GM23338 (cell line): Measurements from ENCODE around the gene HFE. TPM values are rescaled to one million over a fixed set of nuclear protein-coding genes. Genes with fewer than 3 reads are reported as not detected.

ENCODE experiments used
- ATAC-seq: fragments of 200-7000 bp; cut with Tn5 transposase; 3 replicates; pipeline ENCODE4 v1.9.1; 2020
- DNase-seq: peaks from one replicate; pipeline ENCODE4 v3.0.0-alpha.2; 2015; ENCODE audit warnings: low spot score
- H2AFZ ChIP-seq: fragments of 200-600 bp; sonication (generic); 2 replicates; pipeline ENCODE4 v1.8.0; 2016; ENCODE audit warnings: antibody characterized with exemption, mild to moderate bottlenecking, moderate library complexity
- H3F3A ChIP-seq: fragments of 200-600 bp; sonication (generic); replicated peaks from 2 replicates; pipeline ENCODE4 v1.8.0; 2017; ENCODE audit warnings: antibody characterized with exemption, mixed run types, low read depth
- H3K27ac ChIP-seq: fragments of 200-600 bp; sonication (generic); 2 replicates; pipeline ENCODE4 v1.6.1; 2016; ENCODE audit warnings: low read depth
- H3K27me3 ChIP-seq: fragments of 200-600 bp; sonication (generic); 2 replicates; pipeline ENCODE4 v1.8.0; 2016; ENCODE audit warnings: mild to moderate bottlenecking, mixed run types, moderate library complexity; ENCODE audit not compliant: insufficient read depth
- H3K36me3 ChIP-seq: fragments of 200-600 bp; sonication (generic); 2 replicates; pipeline ENCODE4 v1.8.0; 2016; ENCODE audit warnings: mild to moderate bottlenecking; ENCODE audit not compliant: insufficient read depth
- H3K4me1 ChIP-seq: fragments of 200-600 bp; sonication (generic); 2 replicates; pipeline ENCODE4 v1.8.0; 2016; ENCODE audit warnings: mild to moderate bottlenecking, moderate library complexity; ENCODE audit not compliant: insufficient read depth
- H3K4me2 ChIP-seq: fragments of 200-600 bp; sonication (generic); 2 replicates; pipeline ENCODE4 v1.7.1; 2017; ENCODE audit warnings: mixed run types
- H3K4me3 ChIP-seq: fragments of 200-600 bp; sonication (generic); 2 replicates; pipeline ENCODE4 v1.6.1; 2016; ENCODE audit warnings: mixed run types
- H3K79me2 ChIP-seq: fragments of 200-600 bp; sonication (generic); replicated peaks from 2 replicates; pipeline ENCODE4 v1.8.0; 2017; ENCODE audit warnings: mild to moderate bottlenecking; ENCODE audit not compliant: insufficient read depth
- H3K9me2 ChIP-seq: fragments of 200-600 bp; sonication (generic); 2 replicates; pipeline ENCODE4 v1.8.0; 2017; ENCODE audit not compliant: insufficient read depth
- H4K20me1 ChIP-seq: fragments of 200-600 bp; sonication (generic); replicated peaks from 2 replicates; pipeline ENCODE4 v1.8.0; 2017; ENCODE audit warnings: mild to moderate bottlenecking; ENCODE audit not compliant: insufficient read depth
- H3K27ac Mint-ChIP-seq: 2 replicates; pipeline ENCODE4 v1.8.0; 2020; ENCODE audit warnings: inconsistent platforms, mild to moderate bottlenecking, moderate library complexity, mixed read lengths
- H3K27me3 Mint-ChIP-seq: 3 replicates; pipeline ENCODE4 v1.8.0; 2022; ENCODE audit warnings: low read depth, mild to moderate bottlenecking, moderate library complexity, mixed read lengths, inconsistent platforms; ENCODE audit not compliant: insufficient read depth, poor library complexity
- H3K36me3 Mint-ChIP-seq: 3 replicates; pipeline ENCODE4 v1.8.0; 2021; ENCODE audit warnings: low read depth, mild to moderate bottlenecking, inconsistent platforms, moderate library complexity, mixed read lengths
- H3K4me1 Mint-ChIP-seq: 3 replicates; pipeline ENCODE4 v1.8.0; 2020; ENCODE audit warnings: mild to moderate bottlenecking, inconsistent platforms, mixed read lengths
- H3K4me3 Mint-ChIP-seq: 3 replicates; pipeline ENCODE4 v1.8.0; 2021; ENCODE audit warnings: moderate library complexity, mild to moderate bottlenecking, inconsistent platforms, mixed read lengths
- H3K9me3 Mint-ChIP-seq: 3 replicates; pipeline ENCODE4 v1.8.0; 2020; ENCODE audit warnings: moderate library complexity, mild to moderate bottlenecking, inconsistent platforms, mixed read lengths
- CREB1 ChIP-seq: fragments of 250-450 bp; sonication (Bioruptor Pico); IDR thresholded peaks from 2 replicates; pipeline ENCODE4 v1.5.0; 2020; ENCODE audit warnings: low read depth, mild to moderate bottlenecking, moderate library complexity
- EZH2 ChIP-seq: fragments of 200-600 bp; sonication (generic); IDR thresholded peaks from one replicate; pipeline ENCODE4 v1.8.0; 2017; ENCODE audit warnings: antibody characterized with exemption, mild to moderate bottlenecking, low read depth; ENCODE audit not compliant: unreplicated experiment
- JUNB ChIP-seq: IDR thresholded peaks from one replicate; pipeline ENCODE4 v1.6.1; 2016; ENCODE audit warnings: antibody characterized with exemption; ENCODE audit not compliant: unreplicated experiment
- POLR2AphosphoS5 ChIP-seq: IDR thresholded peaks from 2 replicates; pipeline ENCODE4 v1.6.1; 2016; ENCODE audit warnings: antibody characterized with exemption, low read depth
- ZNF114 ChIP-seq: fragments of 250-450 bp; sonication (Bioruptor Pico); IDR thresholded peaks from 2 replicates; pipeline ENCODE4 v1.5.0; 2020; ENCODE audit warnings: mild to moderate bottlenecking, moderate library complexity
- ZNF331 ChIP-seq: fragments of 250-450 bp; sonication (Bioruptor Pico); IDR thresholded peaks from 2 replicates; pipeline ENCODE4 v1.5.0; 2020; ENCODE audit warnings: low read depth, mild to moderate bottlenecking, moderate library complexity
- polyA plus RNA-seq: library from polyadenylated mRNA; unstranded; fragments of >200 nt; fragmentation: Nextera tagmentation; extraction: Ambion mirVana; gene quantifications from 2 replicates; pipeline ENCODE4 v1.2.1, GENCODE V29; 2016
- total RNA-seq: library from RNA; depleted of rRNA; stranded (reverse); fragments of >200 nt; shearing (Covaris generic); gene quantifications from 2 replicates; pipeline ENCODE4 v1.2.3, GENCODE V29; 2014
- TF ChIP-seq, protein P1 (sequence below): IDR thresholded peaks from 2 replicates; pipeline ENCODE4 v1.6.1; 2016; ENCODE audit warnings: antibody characterized with exemption
- TF ChIP-seq, protein P2 (sequence below): fragments of 250-450 bp; sonication (Bioruptor Pico); IDR thresholded peaks from 2 replicates; pipeline ENCODE4 v1.5.0; 2020; ENCODE audit warnings: mild to moderate bottlenecking, moderate library complexity
- TF ChIP-seq, protein P3 (sequence below), 2 experiments: fragments of 200-600 bp in 1 of 2; sonication (generic) in 1 of 2; conservative IDR thresholded peaks; 2 replicates each; pipeline versions ENCODE4 v1.5.1 to v1.6.1; 2016 to 2017; ENCODE audit warnings: antibody characterized with exemption in 2 of 2, low read depth in 2 of 2, mild to moderate bottlenecking in 2 of 2, moderate library complexity in 1 of 2

HFE gene
- total and polyA plus RNA-seq, 2 experiments from 2014 or later = 0.53 to 0.63 TPM

DNA sequence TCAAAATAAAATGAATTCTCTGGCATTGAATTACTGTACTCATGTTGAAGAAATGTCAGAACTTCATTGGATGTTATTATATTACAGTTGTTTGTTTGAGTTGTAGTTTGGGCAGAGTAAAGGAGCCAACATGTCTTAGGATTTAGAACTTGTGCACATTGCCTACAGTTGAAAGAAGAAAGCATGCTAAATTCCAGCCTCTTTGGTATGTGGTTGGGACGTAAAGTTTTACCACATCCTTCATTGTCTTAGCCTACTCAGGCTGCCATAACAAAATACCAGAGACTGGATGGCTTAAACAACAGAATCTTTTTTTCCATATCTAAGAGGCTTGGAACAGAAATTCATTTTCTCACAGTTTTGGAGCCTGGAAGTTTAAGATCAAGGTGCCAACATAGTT, 42.4 kb downstream of the HFE start:
- TF ChIP-seq, protein P1, sequence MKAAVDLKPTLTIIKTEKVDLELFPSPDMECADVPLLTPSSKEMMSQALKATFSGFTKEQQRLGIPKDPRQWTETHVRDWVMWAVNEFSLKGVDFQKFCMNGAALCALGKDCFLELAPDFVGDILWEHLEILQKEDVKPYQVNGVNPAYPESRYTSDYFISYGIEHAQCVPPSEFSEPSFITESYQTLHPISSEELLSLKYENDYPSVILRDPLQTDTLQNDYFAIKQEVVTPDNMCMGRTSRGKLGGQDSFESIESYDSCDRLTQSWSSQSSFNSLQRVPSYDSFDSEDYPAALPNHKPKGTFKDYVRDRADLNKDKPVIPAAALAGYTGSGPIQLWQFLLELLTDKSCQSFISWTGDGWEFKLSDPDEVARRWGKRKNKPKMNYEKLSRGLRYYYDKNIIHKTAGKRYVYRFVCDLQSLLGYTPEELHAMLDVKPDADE = no peak
- TF ChIP-seq JUNB = no peak
- TF ChIP-seq, protein P2, sequence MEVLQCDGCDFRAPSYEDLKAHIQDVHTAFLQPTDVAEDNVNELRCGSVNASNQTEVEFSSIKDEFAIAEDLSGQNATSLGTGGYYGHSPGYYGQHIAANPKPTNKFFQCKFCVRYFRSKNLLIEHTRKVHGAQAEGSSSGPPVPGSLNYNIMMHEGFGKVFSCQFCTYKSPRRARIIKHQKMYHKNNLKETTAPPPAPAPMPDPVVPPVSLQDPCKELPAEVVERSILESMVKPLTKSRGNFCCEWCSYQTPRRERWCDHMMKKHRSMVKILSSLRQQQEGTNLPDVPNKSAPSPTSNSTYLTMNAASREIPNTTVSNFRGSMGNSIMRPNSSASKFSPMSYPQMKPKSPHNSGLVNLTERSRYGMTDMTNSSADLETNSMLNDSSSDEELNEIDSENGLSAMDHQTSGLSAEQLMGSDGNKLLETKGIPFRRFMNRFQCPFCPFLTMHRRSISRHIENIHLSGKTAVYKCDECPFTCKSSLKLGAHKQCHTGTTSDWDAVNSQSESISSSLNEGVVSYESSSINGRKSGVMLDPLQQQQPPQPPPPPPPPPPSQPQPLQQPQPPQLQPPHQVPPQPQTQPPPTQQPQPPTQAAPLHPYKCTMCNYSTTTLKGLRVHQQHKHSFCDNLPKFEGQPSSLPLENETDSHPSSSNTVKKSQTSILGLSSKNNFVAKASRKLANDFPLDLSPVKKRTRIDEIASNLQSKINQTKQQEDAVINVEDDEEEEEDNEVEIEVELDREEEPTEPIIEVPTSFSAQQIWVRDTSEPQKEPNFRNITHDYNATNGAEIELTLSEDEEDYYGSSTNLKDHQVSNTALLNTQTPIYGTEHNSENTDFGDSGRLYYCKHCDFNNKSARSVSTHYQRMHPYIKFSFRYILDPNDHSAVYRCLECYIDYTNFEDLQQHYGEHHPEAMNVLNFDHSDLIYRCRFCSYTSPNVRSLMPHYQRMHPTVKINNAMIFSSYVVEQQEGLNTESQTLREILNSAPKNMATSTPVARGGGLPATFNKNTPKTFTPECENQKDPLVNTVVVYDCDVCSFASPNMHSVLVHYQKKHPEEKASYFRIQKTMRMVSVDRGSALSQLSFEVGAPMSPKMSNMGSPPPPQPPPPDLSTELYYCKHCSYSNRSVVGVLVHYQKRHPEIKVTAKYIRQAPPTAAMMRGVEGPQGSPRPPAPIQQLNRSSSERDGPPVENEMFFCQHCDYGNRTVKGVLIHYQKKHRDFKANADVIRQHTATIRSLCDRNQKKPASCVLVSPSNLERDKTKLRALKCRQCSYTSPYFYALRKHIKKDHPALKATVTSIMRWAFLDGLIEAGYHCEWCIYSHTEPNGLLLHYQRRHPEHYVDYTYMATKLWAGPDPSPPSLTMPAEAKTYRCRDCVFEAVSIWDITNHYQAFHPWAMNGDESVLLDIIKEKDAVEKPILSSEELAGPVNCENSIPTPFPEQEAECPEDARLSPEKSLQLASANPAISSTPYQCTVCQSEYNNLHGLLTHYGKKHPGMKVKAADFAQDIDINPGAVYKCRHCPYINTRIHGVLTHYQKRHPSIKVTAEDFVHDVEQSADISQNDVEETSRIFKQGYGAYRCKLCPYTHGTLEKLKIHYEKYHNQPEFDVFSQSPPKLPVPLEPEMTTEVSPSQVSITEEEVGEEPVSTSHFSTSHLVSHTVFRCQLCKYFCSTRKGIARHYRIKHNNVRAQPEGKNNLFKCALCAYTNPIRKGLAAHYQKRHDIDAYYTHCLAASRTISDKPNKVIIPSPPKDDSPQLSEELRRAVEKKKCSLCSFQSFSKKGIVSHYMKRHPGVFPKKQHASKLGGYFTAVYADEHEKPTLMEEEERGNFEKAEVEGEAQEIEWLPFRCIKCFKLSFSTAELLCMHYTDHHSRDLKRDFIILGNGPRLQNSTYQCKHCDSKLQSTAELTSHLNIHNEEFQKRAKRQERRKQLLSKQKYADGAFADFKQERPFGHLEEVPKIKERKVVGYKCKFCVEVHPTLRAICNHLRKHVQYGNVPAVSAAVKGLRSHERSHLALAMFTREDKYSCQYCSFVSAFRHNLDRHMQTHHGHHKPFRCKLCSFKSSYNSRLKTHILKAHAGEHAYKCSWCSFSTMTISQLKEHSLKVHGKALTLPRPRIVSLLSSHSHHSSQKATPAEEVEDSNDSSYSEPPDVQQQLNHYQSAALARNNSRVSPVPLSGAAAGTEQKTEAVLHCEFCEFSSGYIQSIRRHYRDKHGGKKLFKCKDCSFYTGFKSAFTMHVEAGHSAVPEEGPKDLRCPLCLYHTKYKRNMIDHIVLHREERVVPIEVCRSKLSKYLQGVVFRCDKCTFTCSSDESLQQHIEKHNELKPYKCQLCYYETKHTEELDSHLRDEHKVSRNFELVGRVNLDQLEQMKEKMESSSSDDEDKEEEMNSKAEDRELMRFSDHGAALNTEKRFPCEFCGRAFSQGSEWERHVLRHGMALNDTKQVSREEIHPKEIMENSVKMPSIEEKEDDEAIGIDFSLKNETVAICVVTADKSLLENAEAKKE (CRISPR knock-in tag) = no peak
- no peak for TF ChIP-seq POLR2AphosphoS5
- no peak for TF ChIP-seq ZNF114 (CRISPR knock-in tag)
- no peak for TF ChIP-seq CREB1 (CRISPR knock-in tag)
- no peak for TF ChIP-seq EZH2
- TF ChIP-seq ZNF331 (CRISPR knock-in tag) = no peak
- TF ChIP-seq, protein P3, sequence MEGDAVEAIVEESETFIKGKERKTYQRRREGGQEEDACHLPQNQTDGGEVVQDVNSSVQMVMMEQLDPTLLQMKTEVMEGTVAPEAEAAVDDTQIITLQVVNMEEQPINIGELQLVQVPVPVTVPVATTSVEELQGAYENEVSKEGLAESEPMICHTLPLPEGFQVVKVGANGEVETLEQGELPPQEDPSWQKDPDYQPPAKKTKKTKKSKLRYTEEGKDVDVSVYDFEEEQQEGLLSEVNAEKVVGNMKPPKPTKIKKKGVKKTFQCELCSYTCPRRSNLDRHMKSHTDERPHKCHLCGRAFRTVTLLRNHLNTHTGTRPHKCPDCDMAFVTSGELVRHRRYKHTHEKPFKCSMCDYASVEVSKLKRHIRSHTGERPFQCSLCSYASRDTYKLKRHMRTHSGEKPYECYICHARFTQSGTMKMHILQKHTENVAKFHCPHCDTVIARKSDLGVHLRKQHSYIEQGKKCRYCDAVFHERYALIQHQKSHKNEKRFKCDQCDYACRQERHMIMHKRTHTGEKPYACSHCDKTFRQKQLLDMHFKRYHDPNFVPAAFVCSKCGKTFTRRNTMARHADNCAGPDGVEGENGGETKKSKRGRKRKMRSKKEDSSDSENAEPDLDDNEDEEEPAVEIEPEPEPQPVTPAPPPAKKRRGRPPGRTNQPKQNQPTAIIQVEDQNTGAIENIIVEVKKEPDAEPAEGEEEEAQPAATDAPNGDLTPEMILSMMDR (conservative IDR thresholded peaks at IDR 0.05; ENCODE audit: low read depth in 2 of 2) = no peak
- peaks cover 82% of the 10 kb centered on the region for H3K79me2 ChIP-seq
- Mint-ChIP-seq H3K4me1 (peaks cover 15% of the 10 kb centered on the region), H3K36me3 (peaks cover 40% of the 10 kb centered on the region), H3K9me3 (peaks cover 3% of the 10 kb centered on the region; the same call in 2 of the 3 replicates), H3K27me3 (peaks cover 15% of the 10 kb centered on the region), H3K27ac (no peak overlapping the region), H3K4me3 (no peak overlapping the region; the same call in 2 of the 3 replicates)
- H3K27ac ChIP-seq = 0 out of 2 replicates have a peak overlapping the region, but pooled peaks have one; percentile 57
- H3F3A ChIP-seq = 0 out of 2 replicates have a peak, but pooled peaks cover 4% of the 10 kb centered on the region
- no peaks in the 10 kb centered on the region for H3K4me1 ChIP-seq
- no peaks in the 10 kb centered on the region for H3K27me3 ChIP-seq
- no peak for DNase-seq
- H2AFZ ChIP-seq = no peak overlapping the region
- H3K4me2 ChIP-seq = no peak overlapping the region
- H3K36me3 ChIP-seq = peaks cover 8% of the 10 kb centered on the region; the same call in 1 of the 2 replicates
- peaks cover 17% of the 10 kb centered on the region; the same call in 1 of the 2 replicates for H4K20me1 ChIP-seq
- no peak for ATAC-seq
- H3K4me3 ChIP-seq = no peak overlapping the region
- H3K9me2 ChIP-seq = no peaks in the 10 kb centered on the region
